H9 (cell line): ENCODE results near the gene PARVB. TPM values are rescaled to one million over a fixed set of nuclear protein-coding genes. Genes with fewer than 3 reads are reported as not detected.
A peak's percentile ranks its signal among the peaks of the same experiment; 100 is the strongest.

ENCODE experiments used
- DNase-seq: peaks from one replicate; pipeline ENCODE4 v3.0.0-alpha.2; 2017
- H2AFZ ChIP-seq: one replicate; pipeline ENCODE4 v1.6.1; 2013; ENCODE audit warnings: mild to moderate bottlenecking, low read length, control low read depth, moderate library complexity
- H2AK5ac ChIP-seq: 2 replicates; pipeline ENCODE4 v1.6.1; 2013; ENCODE audit warnings: low read length, control low read depth, mixed read lengths; ENCODE audit not compliant: insufficient read length
- H2BK120ac ChIP-seq: one replicate; pipeline ENCODE4 v1.6.1; 2013; ENCODE audit warnings: low read depth, mild to moderate bottlenecking, low read length, control low read depth, inconsistent platforms; ENCODE audit not compliant: poor library complexity, severe bottlenecking
- H2BK12ac ChIP-seq: 2 replicates; pipeline ENCODE4 v1.6.1; 2013; ENCODE audit warnings: low read length, control low read depth, mixed read lengths, low read depth; ENCODE audit not compliant: insufficient read length
- H2BK15ac ChIP-seq: 2 replicates; pipeline ENCODE4 v1.6.1; 2013; ENCODE audit warnings: low read depth, low read length, control low read depth
- H2BK20ac ChIP-seq: one replicate; pipeline ENCODE4 v1.6.1; 2013; ENCODE audit warnings: low read depth, mild to moderate bottlenecking, low read length, control low read depth, inconsistent platforms; ENCODE audit not compliant: poor library complexity, severe bottlenecking
- H2BK5ac ChIP-seq: 2 replicates; pipeline ENCODE4 v1.6.1; 2013; ENCODE audit warnings: low read length, control low read depth, mixed read lengths; ENCODE audit not compliant: insufficient read length
- H3K14ac ChIP-seq: 2 replicates; pipeline ENCODE4 v1.6.1; 2013; ENCODE audit warnings: low read length, control low read depth; ENCODE audit not compliant: insufficient read depth
- H3K18ac ChIP-seq: 2 replicates; pipeline ENCODE4 v1.6.1; 2013; ENCODE audit warnings: low read depth, mild to moderate bottlenecking, mixed read lengths, low read length, control low read depth; ENCODE audit not compliant: insufficient read length
- H3K23ac ChIP-seq: 2 replicates; pipeline ENCODE4 v1.6.1; 2013; ENCODE audit warnings: low read length, control low read depth, mixed read lengths, low read depth; ENCODE audit not compliant: insufficient read length
- H3K23me2 ChIP-seq: 2 replicates; pipeline ENCODE4 v1.6.1; 2013; ENCODE audit warnings: low read depth, mild to moderate bottlenecking, mixed read lengths, low read length, control low read depth; ENCODE audit not compliant: insufficient read length, poor library complexity, severe bottlenecking
- H3K27ac ChIP-seq: 2 replicates; pipeline ENCODE4 v1.5.1; 2013; ENCODE audit warnings: low read length, control low read depth, mixed read lengths, low read depth; ENCODE audit not compliant: insufficient read length
- H3K27me3 ChIP-seq: 2 replicates; pipeline ENCODE4 v1.6.1; 2013; ENCODE audit warnings: low read length, control low read depth, inconsistent platforms; ENCODE audit not compliant: insufficient read depth
- H3K4ac ChIP-seq: 2 replicates; pipeline ENCODE4 v1.6.1; 2013; ENCODE audit warnings: low read depth, mild to moderate bottlenecking, control low read depth, inconsistent platforms, low read length, moderate library complexity
- H3K4me1 ChIP-seq: 2 replicates; pipeline ENCODE4 v1.6.1; 2013; ENCODE audit warnings: low read length, control low read depth, inconsistent platforms; ENCODE audit not compliant: insufficient read depth
- H3K4me2 ChIP-seq: 2 replicates; pipeline ENCODE4 v1.6.1; 2013; ENCODE audit warnings: low read length, control low read depth, mixed read lengths; ENCODE audit not compliant: insufficient read length, insufficient read depth
- H3K56ac ChIP-seq: 2 replicates; pipeline ENCODE4 v1.6.1; 2013; ENCODE audit warnings: low read depth, mild to moderate bottlenecking, mixed read lengths, low read length, control low read depth; ENCODE audit not compliant: insufficient read length
- H3K79me1 ChIP-seq: 2 replicates; pipeline ENCODE4 v1.6.1; 2013; ENCODE audit warnings: low read depth, mild to moderate bottlenecking, moderate library complexity, low read length, control low read depth, inconsistent platforms; ENCODE audit not compliant: insufficient read depth, poor library complexity, severe bottlenecking
- H3K79me2 ChIP-seq: 2 replicates; pipeline ENCODE4 v1.6.1; 2013; ENCODE audit warnings: low read length, control low read depth, inconsistent platforms; ENCODE audit not compliant: insufficient read depth
- H3K9ac ChIP-seq: 2 replicates; pipeline ENCODE4 v1.6.1; 2013; ENCODE audit warnings: low read length, control low read depth, mixed read lengths; ENCODE audit not compliant: insufficient read length; ENCODE audit errors: extremely low read depth
- H3K9me3 ChIP-seq: one replicate; pipeline ENCODE4 v1.6.1; 2013; ENCODE audit warnings: low read depth, low read length, inconsistent platforms; ENCODE audit not compliant: control insufficient read depth
- H3T11ph ChIP-seq: one replicate; pipeline ENCODE4 v1.6.1; 2013; ENCODE audit warnings: mild to moderate bottlenecking, low read length, control low read depth, inconsistent platforms
- H4K20me1 ChIP-seq: one replicate; pipeline ENCODE4 v1.6.1; 2013; ENCODE audit not compliant: control insufficient read depth, insufficient read length, insufficient read depth
- H4K5ac ChIP-seq: 2 replicates; pipeline ENCODE4 v1.6.1; 2013; ENCODE audit warnings: low read depth, mild to moderate bottlenecking, mixed read lengths, low read length, control low read depth; ENCODE audit not compliant: insufficient read length
- H4K8ac ChIP-seq: replicated peaks from 2 replicates; pipeline ENCODE4 v1.6.1; 2013; ENCODE audit warnings: low read length, control low read depth, mixed read lengths, low read depth; ENCODE audit not compliant: insufficient read length
- H4K91ac ChIP-seq: 2 replicates; pipeline ENCODE4 v1.6.1; 2013; ENCODE audit warnings: low read depth, mild to moderate bottlenecking, moderate library complexity, mixed read lengths, low read length, control low read depth; ENCODE audit not compliant: insufficient read length
- H3K27ac Mint-ChIP-seq, 3 experiments: 2 replicates in 2 of 3; 3 replicates in 1 of 3; pipeline ENCODE4 v1.8.0; 2020 to 2021; ENCODE audit warnings: mixed read lengths in 3 of 3, mild to moderate bottlenecking in 1 of 3, moderate library complexity in 1 of 3
- H3K27me3 Mint-ChIP-seq: 2 replicates; pipeline ENCODE4 v1.8.0; 2021; ENCODE audit warnings: low read depth, mild to moderate bottlenecking, moderate library complexity, mixed read lengths
- H3K36me3 Mint-ChIP-seq, 3 experiments: 2 replicates in 2 of 3; 3 replicates in 1 of 3; pipeline ENCODE4 v1.8.0; 2020 to 2021; ENCODE audit warnings: low read depth in 3 of 3, mixed read lengths in 3 of 3; ENCODE audit not compliant: insufficient read depth in 1 of 3
- H3K4me1 Mint-ChIP-seq, 2 experiments: 2 replicates each; pipeline ENCODE4 v1.8.0; 2020; ENCODE audit warnings: mixed read lengths in 2 of 2
- H3K4me3 Mint-ChIP-seq, 2 experiments: 2 replicates in 1 of 2; 3 replicates in 1 of 2; pipeline ENCODE4 v1.8.0; 2020 to 2021; ENCODE audit warnings: mild to moderate bottlenecking in 2 of 2, mixed read lengths in 2 of 2, moderate library complexity in 1 of 2
- H3K9me3 Mint-ChIP-seq, 2 experiments: 2 replicates in 1 of 2; 3 replicates in 1 of 2; pipeline ENCODE4 v1.8.0; 2020; ENCODE audit warnings: mild to moderate bottlenecking in 2 of 2, mixed read lengths in 2 of 2, moderate library complexity in 1 of 2
- CTCF ChIP-seq: fragments of 200-600 bp; sonication (generic); conservative IDR thresholded peaks from 3 replicates; pipeline ENCODE4 v1.8.0; 2021; ENCODE audit warnings: antibody characterized with exemption, mild to moderate bottlenecking
- WGBS: extraction: QIAGEN DNeasy Blood & Tissue Kit; methylation state at CpG from one replicate; pipeline ENCODE4 v1.1.7; 2013; ENCODE audit warnings: missing lambda C conversion rate, low lambda C conversion rate, mixed read lengths; ENCODE audit not compliant: insufficient read length; ENCODE audit errors: extremely low coverage; 5-methylcytosine and 5-hydroxymethylcytosine counted together
- total RNA-seq: library from RNA; stranded (reverse); gene quantifications from 2 replicates; pipeline ENCODE4 v1.2.1, GENCODE V29; 2021

Gene PARVB
- total RNA-seq, 1 experiment from 2014 or later, result 15.6 TPM

GRCh38 chr22:44157916-44158618, 134.0 kb downstream of the PARVB start:
- Histone ChIP-seq H4K91ac (no peak overlapping the region), H2BK120ac (no peak overlapping the region), H3K9me3 (no peaks in the 10 kb centered on the region), H2AFZ (no peak overlapping the region), H2BK20ac (no peak overlapping the region), H4K20me1 (no peaks in the 10 kb centered on the region), H3K27ac (no peak overlapping the region), H3K14ac (no peak overlapping the region), H3K56ac (no peak overlapping the region), H2BK15ac (no peak overlapping the region), H3K18ac (no peak overlapping the region), H2AK5ac (no peak overlapping the region), H3K79me2 (no peaks in the 10 kb centered on the region), H3K9ac (no peak overlapping the region), H3T11ph (no peak overlapping the region), H3K23ac (no peak overlapping the region), H2BK5ac (no peak overlapping the region), H3K27me3 (no peaks in the 10 kb centered on the region), H3K4ac (no peak overlapping the region), H3K4me1 (peaks cover 3% of the 10 kb centered on the region; the same call in 1 of the 2 replicates), H4K8ac (no peak overlapping the region), H3K23me2 (no peaks in the 10 kb centered on the region), H4K5ac (no peak overlapping the region), H3K79me1 (no peaks in the 10 kb centered on the region), H3K4me2 (no peak overlapping the region), H2BK12ac (no peak overlapping the region)
- Mint-ChIP-seq H3K9me3 (no peaks in the 10 kb centered on the region), H3K27me3 (no peaks in the 10 kb centered on the region), H3K36me3 (no peaks in the 10 kb centered on the region; a peak in 2 of 7 replicates), H3K4me3 (no peak overlapping the region; a peak in 1 of 5 replicates), H3K4me1 (peaks cover 32 to 47% of the 10 kb centered on the region in 2 experiments), H3K27ac (peak overlapping the region; percentile 7 to 52 (median 50); a peak in 4 of 7 replicates)
- TF ChIP-seq CTCF, result no peak
- DNase-seq, result no peak
- WGBS, result no CpG with 5 or more reads among the region's 13 CpGs
